GM19324 (cell line): Measurements from ENCODE around the gene ZSCAN21.
"Not testable (repeated sequence)": the region's sequence is repeated elsewhere in the genome, so short reads cannot be mapped to it uniquely, and the experiment has no call there.

ENCODE experiments used
- ATAC-seq: cut with Tn5 transposase; IDR thresholded peaks from one replicate; pipeline ENCODE4 v1.9.1; 2021; ENCODE audit warnings: mild to moderate bottlenecking, moderate library complexity; ENCODE audit not compliant: unreplicated experiment, low FRiP score

ZSCAN21 gene

DNA sequence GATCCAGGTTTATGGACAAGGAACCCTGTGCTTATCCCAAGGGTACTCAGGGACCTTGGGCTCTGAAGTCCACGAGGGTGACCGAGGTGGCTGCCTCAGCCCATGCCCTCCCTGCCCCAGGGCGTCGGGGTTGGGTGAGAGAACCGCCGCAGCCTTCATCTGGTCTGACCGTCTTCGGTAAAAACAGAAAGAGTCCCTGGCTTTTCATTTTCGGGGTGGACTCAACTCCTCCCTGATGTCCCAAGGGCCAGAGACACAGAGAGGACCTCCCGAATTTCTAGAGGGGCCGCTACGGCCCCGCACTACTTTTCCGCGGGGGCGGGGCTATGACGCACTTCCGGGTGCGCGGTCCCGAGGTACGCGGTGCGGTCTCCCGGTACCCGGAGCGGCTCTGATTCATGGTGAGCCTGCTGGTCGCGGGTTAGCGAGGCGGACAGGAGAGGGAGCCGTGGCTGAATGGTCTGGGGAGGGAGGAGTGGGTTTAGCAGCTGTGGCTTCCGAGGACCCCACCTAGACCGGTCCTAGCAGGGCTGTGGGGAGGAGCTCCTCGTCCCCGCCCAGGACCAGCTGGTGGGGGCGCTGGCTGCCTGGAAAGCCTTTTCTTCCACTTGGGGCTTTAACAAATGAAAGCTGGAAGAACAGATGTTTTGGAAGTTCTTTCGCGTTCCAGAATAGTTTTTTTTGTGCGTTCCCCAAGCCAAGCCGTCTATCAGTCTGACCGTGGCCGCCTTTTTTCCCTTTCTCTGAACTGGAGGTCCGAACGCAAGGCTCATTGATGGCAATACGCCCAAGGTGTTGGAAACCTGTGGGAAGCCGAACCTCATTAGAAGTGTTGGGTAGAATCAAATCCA is at the start of gene ZSCAN21:
Gene ZSCAN21 (plus strand): TSS at position 334 of the 851 bp plus-strand sequence. CDS start 7,233 bp downstream, outside the sequence.
- ATAC-seq, result peak; percentile 93

DNA sequence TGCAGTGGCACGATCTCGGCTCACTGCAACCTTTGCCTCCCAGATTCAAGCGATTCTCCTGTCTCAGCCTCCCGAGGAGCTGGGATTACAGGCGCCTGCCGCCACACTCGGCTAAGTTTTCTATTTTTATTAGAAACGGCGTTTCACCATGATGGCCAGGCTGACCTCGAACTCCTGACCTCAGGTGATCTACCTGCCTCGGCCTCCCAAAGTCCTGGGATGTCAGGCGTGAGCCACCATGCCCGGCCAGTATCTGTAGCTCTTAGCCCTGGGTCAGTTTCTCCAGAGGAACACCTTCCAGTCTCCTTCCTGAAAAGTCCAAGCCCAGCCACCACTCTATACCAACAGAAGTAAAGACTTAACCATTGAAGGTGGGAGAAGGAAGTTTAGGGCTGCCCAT is 49.3 kb upstream of the ZSCAN21 start:
- ATAC-seq, result no peak

DNA sequence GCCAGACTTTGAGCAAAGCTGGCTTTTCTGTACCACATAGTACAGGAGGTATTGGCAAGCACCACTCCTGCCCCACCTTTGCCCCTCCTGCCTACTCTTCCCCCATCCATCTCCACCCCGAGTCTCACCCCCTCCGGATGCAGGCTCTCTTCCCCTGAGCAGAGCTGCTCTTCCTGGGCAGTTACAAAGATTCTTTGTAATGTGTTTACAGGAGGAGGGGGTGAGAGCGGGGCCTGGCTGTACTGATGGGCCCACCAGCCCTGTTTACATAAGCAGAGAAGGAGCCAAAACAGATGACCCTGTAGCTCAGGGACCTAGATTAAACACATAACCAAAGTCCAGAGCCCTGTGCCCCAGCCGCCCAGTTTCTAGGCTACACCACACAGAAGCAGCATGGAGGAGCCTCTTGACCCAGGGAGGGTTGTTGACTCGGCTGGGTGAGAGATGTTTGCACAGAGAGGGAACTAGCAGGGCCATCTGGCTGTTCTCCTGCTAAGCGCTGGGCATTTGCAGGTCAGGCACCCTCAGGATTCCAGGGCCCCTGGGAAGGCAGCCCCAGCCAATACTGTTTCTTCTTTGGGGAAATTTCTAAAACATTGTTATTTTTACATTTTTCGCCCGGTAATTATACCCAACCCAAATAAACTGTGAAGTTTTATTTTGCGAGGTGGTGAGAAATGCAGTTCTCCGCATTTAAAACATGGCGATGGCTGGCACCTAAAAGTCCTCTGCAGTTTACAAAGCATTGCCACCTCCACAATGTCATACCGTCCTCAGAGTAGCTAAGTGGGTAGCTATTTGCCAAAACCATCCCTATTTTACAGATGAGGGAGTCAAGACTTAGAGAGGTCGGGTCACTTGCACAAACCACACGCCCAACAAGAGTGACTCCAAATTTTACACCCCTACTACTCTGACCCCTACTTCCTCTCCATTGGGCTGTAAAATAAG is 45.6 kb upstream of the ZSCAN21 start:
- ATAC-seq, result no peak

DNA sequence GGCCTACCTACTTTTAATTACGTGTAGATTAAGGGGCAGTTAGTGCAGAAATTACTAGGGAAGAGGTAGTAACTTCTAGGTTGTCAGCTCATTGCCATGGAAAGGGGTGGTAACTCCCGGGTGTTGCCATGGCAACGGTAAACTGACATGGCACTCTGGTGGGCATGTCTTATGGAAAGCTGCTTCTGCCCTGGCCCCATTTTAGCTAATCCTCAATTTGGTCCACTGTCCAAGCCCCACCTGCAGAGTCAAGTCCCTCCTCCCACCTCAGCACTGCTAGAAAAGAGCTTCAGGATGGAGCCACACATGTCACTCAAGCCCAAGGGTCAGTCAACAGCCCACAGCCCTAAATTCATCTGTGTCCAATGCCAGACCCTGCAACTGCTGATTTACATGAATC is 41.7 kb upstream of the ZSCAN21 start:
- ATAC-seq, result no peak

DNA sequence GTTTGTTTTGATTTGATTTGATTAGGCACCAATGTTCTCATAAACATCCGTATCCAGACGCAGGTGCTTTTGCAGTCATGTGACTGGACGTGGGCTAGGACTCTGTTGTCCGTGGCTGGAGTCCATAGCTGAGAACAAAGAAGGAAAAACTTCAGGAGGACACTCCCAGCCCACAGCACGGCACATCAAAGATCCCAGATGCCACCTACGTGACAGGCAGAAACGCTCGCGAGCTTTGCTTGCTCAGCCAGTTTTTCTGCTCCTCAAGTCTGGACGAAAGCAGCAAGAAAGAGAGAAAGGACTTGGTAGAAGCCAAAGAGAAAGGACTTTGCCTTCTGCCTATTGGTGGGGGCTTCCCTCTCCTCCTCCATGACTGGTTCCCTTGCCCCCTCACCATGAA is 41.0 kb upstream of the ZSCAN21 start:
- ATAC-seq, result no peak

DNA sequence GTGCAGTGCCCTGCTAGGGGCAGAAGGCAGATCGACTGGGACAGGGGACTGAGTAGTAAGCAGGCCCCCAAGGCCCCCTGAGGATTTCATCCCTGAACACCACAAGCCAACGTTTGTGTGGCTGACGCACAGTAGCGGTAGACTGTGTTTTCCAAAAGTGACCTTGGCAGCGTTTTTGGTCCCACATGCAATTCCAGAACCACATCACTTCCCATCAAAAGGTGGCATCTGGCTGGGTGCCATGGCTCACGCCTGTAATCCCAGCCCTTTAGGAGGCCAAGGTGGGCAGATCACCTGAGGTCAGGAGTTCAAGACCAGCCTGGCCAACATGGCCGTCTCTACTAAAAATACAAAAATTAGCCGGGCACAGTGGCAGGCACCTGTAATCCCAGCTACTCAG is 39.6 kb upstream of the ZSCAN21 start:
- not testable (repeated sequence) for ATAC-seq

DNA sequence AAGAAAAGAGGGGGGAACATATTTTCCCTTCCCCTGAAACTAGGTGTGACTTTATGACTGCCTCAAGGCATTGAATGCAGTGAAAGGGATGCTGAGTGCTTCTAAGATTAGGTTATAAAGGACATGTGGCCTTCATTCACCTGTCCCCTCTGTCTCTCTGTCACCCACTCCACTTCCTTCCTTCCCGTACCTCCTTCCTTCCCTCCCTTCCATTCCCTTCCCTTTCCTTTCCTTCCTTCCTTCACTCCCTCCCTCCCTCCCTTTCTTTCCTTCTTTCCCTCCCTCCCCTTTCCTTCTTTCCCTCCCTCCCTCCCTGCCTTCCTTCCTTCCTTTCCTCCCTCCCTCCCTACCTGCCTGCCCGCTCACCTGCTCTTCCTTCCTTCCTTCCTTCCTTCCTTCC is 38.7 kb upstream of the ZSCAN21 start:
- ATAC-seq, result no peak

DNA sequence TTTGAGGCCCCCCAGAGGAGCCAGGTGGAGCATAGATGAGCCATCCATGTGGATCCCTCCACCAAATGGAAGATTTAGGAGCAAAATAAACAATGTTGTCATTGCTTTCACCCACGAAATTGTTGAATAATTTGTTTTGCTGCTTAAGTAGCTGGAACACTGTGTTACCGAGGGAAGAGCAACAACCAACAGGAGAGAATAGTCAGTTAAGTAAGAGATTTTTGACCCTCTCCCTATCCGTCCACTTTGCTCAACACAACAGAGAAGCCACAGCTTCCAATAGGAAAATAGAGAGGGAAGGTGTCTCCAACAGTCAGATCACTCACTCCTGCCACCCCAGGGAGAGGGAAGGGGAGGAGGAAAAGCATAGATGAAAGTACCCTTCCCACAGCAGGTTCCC is 38.1 kb upstream of the ZSCAN21 start:
- ATAC-seq, result no peak

DNA sequence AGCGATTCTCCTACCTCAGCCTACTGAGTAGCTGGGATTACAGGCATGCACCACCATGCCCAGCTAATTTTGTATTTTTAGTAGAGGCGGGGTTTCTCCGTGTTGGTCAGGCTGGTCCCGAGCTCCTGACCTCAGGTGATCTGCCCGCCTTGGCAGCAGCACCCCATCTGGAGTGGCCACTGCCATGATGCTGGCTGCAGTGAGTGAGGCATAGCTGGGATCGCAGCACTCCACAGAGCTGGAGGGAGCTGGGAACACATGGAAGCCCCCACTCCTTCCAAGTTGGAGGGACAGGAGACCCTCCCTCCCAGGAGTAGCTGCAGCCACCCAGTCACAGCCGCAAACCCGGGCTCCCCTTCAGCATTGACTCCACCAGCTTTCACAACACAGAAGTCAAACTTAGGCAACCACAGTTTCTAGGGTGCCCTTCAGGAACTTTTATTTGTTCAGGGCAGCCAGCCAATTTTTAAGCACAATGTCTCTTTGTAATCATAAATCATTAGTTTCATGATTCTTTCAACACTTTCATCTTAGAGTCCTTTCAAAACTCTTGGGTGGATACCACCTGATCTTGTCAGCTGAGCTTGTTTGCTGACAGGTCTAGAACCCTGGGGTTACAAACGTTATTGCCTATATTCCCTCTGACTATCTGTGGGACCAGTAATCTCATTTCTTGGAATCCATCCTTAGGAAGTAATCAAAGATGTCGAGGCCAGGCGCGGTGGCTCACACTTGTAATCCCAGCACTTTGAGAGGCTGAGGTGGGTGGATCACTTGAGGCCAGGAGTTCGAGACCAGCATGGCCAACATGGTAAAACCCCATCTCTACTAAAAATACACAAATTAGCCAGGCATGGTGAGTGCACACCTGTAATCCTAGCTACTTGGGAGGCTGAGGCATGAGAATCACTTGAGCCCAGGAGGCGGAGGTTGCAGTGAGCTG is 36.9 kb upstream of the ZSCAN21 start:
- not testable (repeated sequence) for ATAC-seq

DNA sequence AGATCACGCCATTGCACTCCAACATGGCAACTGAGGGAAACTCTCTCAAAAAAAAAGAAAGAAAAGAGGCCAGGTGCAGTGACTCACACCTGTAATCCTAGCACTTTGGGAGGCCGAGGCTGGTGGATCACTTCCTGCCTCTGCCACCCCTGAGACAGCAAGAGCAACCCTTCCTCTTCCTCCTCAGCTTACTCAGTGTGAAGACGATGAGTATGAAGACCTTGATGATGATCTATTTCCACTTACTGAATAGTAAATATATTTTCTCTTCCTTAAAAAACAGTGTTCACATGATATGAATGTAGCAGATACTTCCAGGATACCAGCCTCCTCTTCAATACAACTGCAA is 36.3 kb upstream of the ZSCAN21 start:
- ATAC-seq, result no peak

DNA sequence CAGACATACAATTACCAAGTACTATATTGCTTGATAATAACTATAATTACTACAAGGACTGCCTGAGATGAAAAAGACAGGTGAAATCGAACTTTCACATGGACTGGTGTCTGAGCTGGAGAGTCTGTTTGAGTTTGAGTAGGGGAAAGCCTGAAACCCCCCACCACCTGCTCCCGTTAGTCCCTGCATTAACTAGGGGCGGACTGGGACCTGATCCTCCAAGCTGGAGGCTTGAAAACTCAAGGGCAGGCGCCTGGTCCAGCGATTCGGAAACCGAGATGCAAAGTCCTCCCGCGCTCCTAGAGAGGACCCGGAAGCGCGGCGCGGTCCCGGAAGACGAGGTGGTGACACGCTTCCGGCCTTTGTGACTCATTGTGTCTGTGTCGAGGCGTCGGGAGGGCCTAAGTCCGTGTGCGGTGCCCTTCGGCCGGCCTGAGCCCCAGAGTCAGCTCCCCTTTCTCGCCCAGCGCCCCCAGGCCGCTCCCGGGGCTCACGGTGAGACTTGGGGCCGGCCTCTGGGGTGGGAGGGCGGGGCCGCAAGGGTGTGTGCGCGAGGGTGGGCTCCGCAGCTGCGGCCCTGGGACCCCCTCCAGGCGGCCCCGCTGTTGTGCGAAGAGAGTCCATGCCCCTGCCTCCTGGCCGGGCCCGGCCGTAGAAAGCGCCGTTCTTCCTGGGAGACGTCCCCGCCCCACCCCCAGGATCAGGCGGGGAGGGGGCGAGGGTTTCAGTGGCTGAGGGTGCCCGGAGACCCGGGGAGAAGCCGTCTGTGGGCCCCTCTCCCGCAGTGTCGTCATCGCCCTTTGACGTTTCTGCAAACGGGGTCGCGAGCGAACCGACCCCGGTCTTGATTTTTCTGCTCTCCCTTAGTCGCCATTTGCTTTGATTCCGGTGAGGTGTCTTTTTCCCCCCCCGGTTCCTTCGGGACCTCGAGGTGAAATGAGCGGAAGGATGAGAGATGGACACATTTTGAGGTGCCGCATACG is 34.1 kb upstream of the ZSCAN21 start, which contains the start of gene ZKSCAN1:
Gene ZKSCAN1 (plus strand): TSS at position 365 of the 983 bp plus-strand sequence. CDS start 7,911 bp downstream, outside the sequence.
- ATAC-seq, result peak; percentile 92

DNA sequence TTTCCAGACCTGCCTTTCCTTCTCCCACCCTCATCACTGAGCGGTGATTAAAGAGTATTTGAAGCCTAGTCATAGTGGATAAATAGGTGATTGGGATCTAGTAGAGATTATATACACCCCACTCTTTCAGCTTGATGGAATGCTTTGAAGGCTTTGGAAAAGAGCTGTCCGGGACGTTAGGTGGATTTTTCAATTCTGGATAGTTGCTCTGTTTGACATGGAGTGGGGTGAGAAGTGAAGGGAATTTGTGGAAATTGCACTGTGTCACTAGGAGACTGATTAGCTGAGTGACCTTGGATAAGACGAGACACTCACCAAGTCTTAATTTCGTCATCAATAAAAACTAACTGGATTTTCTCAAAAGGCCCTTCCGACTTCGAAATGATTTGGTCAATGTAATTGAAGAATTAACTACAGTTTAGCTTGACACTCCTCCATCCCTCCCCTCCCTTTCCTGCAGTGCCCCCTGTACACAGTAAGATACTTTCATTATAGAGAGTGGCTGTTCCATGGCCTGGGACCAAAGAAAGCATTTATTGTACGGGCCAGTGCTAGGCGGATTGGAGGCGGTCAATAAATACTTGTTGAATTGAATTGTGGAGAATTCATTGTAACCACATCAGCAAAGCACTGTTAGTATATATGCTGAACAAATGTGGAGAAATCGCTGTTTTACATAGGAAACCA is 33.2 kb upstream of the ZSCAN21 start:
- no peak for ATAC-seq

DNA sequence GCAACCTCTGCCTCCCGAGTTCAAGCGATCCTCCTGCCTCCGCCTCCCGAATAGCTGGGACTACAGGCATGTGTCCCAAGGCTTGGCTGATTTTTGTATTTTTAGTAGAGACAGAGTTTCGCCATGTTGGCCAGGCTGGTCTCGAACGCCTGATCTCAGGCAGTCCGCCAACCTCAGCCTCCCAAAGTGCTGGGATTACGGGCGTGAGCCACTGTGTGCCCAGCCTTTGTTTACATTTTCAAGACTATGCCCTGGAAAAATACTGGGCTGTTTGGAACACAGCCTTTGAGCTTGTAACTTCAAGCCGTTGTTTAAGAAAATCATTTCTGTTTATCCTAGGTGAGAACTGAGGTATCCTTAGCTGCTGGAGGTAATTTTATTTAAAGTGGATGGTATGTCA is 32.3 kb upstream of the ZSCAN21 start:
- ATAC-seq, result no peak

DNA sequence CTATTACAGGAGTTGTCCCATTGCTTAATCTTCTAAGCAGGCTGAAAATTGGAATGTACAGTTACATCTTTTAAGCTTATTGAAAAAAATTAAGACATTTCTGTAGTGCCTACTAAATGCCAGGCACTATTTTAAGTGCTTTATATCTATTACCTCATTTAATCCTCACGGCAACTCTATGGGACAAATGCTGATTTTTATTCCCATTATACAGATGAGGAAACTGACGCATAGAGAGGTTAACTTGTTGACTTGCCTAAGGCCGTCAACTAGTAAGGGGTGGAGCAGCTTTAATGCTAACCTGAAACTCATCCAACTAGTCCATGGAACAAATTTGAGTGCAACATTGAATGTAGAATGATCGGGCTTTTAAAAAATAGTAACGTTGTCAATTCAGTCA is 31.7 kb upstream of the ZSCAN21 start:
- ATAC-seq, result no peak

DNA sequence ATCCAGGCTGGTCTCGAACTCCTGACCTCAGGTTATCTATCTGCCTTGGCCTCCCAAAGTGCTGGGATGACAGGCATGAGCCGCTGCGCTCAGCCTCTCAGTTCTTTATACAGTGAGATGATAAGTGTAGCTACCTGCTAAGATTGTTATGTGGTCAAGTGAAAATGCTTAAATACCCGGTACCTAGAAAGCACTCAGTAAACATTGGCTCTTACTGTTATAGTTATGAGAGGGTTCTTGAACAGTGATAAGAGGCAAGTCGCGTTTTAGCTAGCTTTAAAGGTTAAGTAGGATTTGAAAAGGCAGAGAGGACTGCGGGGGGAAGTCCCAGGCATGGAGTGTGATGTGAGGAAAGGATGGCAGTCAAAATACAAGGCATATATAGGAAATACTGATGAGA is 29.7 kb upstream of the ZSCAN21 start:
- no peak for ATAC-seq

DNA sequence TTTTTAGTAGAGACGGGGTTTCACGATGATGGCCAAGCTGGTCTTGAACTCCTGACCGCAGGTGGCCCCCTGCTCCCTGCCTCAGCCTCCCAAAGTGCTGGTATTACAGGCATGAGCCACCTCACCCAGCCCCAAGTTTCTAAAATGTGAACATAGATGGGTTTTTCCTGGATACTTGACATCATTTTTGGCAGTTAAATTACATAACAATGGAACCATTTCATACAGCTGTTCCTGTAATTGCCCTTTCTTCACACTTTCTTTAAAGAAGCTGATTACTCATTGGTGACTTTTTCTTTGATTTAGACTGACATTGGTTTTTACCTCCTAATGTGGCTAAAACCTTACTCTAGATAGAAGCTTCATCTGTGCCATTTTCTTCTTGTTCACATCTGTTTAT is 28.3 kb upstream of the ZSCAN21 start:
- ATAC-seq, result no peak

DNA sequence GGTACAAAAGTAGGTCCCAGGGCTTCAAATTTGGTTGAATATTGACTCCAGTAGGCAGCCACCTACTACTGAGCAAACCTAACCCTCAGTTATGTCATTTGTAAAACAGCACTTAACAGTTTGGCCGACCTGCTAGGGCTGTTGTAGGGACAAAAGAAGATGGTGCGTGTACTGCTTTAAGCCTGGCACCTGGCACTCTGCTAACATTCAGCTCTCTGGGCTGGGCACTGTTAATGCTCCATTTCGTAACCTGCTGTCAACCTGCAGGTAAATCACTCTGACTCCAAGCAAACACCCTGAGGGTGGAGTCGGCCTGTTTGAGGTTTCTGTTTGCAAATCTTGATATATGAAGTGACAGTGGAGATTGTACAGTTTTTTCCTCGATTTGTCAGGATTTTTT is 27.0 kb upstream of the ZSCAN21 start:
- no peak for ATAC-seq

DNA sequence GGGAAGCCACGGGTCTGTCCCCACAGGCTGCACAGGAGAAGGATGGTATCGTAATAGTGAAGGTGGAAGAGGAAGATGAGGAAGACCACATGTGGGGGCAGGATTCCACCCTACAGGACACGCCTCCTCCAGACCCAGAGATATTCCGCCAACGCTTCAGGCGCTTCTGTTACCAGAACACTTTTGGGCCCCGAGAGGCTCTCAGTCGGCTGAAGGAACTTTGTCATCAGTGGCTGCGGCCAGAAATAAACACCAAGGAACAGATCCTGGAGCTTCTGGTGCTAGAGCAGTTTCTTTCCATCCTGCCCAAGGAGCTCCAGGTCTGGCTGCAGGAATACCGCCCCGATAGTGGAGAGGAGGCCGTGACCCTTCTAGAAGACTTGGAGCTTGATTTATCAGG is 26.0 kb upstream of the ZSCAN21 start:
- no peak for ATAC-seq
